G401.6 (cell line): ENCODE measurements around the gene ATPAF2.
"Not testable (repeated sequence)": the region's sequence is repeated elsewhere in the genome, so short reads cannot be mapped to it uniquely, and the experiment has no call there.

Source experiments
- FAIRE-seq: peaks from 2 replicates; lab custom pipeline; 2012; peaks lifted over from hg19 to GRCh38; lab: Jason Lieb, UNC

The ATPAF2 gene

GRCh38 chr17:18009609-18010420, 29.2 kb downstream of the ATPAF2 start:
- FAIRE-seq = no peak

GRCh38 chr17:18008496-18009268, 30.3 kb downstream of the ATPAF2 start:
- no peak for FAIRE-seq

DNA sequence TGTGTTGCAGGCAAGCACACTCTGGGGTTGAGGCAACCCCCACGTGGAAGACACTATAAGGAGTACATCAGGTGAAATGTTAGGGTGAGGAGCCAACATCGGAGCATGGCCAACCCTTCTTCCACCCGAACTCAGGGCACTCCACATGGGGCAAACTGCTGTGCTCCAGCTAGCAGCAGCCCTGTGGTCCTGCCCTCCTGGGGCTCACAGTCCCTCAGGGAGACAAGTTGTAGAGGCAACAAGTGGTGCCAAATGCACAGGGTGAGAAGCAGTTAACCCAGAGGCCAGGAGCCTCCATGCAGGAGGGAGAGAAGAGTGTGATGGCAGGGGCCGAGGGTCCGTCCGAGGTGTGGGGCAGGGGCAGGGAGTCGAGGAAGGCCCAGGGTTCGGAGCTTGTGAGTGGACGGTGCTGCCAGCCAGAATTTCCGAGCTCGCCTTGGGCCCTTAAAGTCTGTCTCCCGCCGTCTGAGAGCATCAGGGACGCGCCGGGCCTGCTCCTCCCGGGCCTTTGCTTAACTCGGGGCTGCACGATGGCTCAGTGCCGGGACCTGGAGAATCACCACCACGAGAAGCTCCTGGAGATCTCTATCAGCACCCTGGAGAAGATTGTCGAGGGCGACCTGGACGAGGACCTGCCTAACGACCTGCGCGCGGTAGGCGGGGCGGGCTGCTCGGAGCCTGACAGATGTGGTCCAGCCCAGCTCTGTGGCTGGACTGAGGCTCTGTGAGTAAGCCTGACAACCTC, 32.3 kb downstream of the ATPAF2 start:
- no peak for FAIRE-seq

GRCh38 chr17:18005496-18005895, 33.5 kb downstream of the ATPAF2 start:
- no peak for FAIRE-seq

- no peak for FAIRE-seq
These were observed 34.1 kb downstream of the ATPAF2 start for GRCh38 chr17:18004884-18005305.

DNA sequence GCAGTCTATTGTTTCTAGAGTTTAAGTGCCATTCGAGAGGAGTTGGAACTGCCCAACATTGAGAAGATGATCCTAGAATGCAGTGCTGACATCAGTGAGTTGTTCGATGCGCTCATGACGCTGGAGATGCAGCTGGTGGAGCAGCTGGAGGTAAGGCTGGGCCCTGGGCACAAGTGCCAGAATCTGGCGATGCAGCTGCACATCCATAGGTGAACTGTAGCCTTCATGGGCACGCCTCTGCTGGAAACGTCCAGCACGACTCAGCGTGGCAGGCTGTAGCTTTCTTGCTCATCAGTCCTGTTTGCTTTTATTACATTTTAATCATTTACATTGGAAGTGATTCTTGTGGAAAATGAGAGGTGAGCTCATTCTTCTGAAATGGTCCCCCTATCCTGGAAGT, 34.6 kb downstream of the ATPAF2 start:
- no peak for FAIRE-seq

- no peak for FAIRE-seq
These were observed 36.8 kb downstream of the ATPAF2 start for GRCh38 chr17:18002171-18002570.

DNA sequence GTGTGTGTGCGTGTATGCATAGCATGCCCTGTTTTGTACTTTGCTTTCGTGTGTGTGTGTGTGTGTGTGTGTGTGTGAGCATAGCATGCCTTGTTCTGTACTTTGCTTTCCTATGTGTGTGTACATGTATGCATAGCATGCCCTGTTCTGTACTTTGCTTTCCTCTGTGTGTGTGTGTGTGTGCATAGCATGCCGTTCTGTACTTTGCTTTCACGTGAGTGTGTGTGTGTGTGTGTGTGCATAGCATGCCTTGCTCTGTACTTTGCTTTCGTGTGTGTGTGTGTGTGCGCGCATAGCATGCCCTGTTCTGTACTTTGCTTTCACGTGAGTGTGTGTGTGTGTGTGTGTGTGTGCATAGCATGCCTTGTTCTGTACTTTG, 38.9 kb downstream of the ATPAF2 start:
- FAIRE-seq = no peak

GRCh38 chr17:17999364-18000029, 39.5 kb downstream of the ATPAF2 start:
- FAIRE-seq = no peak

GRCh38 chr17:17998934-17999333, 40.0 kb downstream of the ATPAF2 start:
- FAIRE-seq = no peak

- FAIRE-seq = not testable (repeated sequence)
These were observed 43.1 kb downstream of the ATPAF2 start for GRCh38 chr17:17995887-17996286.

GRCh38 chr17:17994271-17995069, 44.5 kb downstream of the ATPAF2 start:
- peak; percentile 25 for FAIRE-seq

DNA sequence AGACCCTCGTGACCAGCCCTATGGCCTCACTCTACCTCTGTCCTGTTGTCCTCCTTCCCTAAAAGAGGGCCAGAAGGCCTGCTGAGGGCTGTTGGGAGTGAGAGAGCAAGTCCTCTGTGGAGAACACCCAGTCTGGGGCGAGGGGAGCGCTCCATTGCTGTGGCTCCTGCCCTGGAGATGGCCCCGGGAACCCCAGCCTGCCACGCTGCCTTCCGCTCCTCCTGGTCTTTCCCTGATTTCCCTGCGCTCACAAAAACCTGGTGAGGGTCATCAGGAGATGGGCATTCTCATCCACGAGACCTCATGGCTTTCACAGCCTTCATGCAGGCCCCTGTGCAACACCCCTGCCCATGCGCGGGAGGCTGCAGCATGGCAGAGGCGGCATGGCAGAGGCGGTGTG, 45.1 kb downstream of the ATPAF2 start:
- FAIRE-seq = no peak

DNA sequence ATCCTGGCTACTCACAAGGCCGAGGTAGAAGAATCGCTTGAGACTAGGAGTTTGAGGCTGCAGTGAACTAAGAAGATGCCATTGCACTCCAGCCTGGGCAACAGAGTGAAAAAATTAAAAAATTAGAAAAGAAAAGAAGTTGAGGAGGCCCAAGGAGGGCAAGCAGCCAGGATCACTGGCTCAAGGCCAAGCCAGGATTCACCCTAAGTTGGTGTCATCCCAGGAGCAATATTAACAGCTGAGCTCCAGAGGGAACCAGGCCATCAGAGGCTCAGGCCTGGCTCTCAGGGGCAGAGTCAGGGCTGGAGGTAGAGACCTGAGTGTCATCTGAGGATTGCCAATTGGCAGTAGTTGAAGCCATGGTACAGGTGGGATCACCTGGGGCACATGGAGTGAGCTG, 45.6 kb downstream of the ATPAF2 start:
- no peak for FAIRE-seq

DNA sequence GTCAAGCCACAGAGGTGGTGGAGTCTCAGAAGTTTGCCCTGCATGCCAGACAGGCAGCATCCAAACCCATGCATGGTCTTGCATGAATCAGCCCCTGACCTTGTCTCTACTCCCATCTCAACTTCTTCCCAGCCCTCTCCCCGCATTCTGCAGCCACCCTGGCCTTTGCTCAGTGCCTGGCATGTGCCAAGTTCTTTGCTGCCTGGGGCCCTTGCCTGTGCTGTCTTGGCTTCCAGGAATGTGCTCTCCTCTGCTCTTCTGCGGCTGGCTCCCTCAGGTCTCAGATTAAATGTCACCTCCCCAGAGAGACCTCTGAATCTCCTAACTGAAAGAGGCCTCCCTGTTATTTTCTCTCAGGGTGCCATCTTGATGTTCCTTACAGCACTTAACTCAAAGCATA, 48.7 kb downstream of the ATPAF2 start:
- FAIRE-seq = no peak

DNA sequence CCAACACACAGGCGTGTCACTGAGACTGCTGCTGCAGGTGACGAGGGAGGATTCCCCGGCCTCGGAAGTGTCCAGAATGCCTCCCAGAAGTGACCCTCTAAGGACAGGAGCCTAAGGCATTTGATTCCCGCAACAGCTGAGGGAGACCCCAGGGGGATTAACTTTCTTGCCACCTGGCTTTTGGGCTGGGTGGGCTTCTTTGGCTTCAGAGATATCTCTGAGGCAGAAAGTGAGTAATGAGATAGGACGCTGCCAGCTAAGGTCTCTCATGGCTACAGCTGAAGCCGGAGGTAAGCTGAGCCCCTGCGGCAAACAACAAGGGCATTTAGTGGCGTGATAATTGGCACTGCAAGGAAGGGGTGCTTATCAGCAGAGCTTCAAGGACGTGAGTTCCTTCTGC, 49.4 kb downstream of the ATPAF2 start:
- no peak for FAIRE-seq

DNA sequence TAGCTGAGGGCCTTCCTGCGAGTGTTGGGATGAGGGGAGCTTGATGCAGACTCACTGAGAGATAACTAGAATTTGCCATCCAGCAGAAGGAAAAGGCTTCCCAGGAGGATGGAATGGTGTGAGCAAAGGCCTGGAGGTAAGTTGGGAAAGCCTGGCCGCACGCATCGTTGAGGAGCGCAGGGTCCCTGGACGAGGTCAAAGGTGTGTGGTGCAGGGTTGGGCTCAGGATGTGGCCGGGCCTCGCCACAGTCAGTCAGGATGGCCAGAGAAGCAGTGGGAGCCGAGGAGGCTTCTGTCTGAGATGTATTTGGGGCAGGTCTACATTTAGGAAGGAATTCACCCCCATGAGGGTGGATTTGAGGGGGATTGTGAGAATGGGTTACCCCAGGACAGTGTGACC, 49.9 kb downstream of the ATPAF2 start:
- FAIRE-seq = no peak

GRCh38 chr17:17988427-17988945, 50.5 kb downstream of the ATPAF2 start:
- FAIRE-seq = no peak

DNA sequence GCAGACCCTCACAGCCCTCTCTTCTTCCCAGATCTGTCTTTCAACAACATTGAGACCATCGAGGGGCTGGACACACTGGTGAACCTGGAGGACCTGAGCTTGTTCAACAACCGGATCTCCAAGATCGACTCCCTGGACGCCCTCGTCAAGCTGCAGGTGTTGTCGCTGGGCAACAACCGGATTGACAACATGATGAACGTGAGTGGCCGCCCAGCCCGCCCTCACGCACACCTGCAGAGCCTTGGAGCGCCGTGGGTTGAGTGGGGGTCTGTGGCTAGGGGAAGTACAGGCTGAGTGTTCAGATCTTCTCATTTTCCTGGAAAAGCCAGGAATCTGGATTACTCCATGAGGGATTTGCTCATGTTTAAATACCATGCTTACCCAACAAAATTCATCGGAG, 51.1 kb downstream of the ATPAF2 start:
- no peak for FAIRE-seq

GRCh38 chr17:17987187-17987896, 51.6 kb downstream of the ATPAF2 start:
- no peak for FAIRE-seq

DNA sequence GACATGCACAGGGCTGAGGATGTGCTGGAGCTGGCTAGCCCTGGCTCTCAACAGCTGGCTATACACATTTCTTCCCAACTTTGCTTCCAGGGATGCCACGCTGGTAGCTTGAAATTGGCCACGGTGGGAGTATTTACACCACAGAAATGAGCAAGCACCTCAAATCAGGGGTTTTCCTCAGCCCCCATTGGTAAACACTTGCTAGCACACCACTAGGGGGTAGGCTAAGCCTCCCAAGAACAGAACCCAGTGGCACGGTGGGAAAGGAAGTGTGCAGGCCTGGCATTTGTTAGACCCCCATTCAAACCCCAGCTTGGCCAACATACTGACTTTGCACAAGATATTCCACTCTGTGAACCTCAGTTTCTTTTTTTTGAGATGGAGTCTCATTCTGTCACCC, 53.4 kb downstream of the ATPAF2 start:
- FAIRE-seq = no peak
